ENCODE measurements around the gene EP400. TPM values are rescaled to one million over a fixed set of nuclear protein-coding genes. Genes with fewer than 3 reads are reported as not detected.
A peak's percentile ranks its signal among the peaks of the same experiment; 100 is the strongest.

The EP400 gene
- total RNA-seq, 1 experiment from 2014 or later, result 61.7 TPM

GRCh38 chr12:132108211-132108832, 158.6 kb downstream of the EP400 start:
- no CpG with 5 or more reads among the region's 16 CpGs for WGBS (ENCODE audit: extremely low coverage, insufficient read length, low lambda C conversion rate)
- H4K5ac ChIP-seq (ENCODE audit: insufficient read length, low read depth, low read length), result no peak overlapping the region
- no peak overlapping the region for H2BK20ac ChIP-seq (ENCODE audit: low read depth, low read length, poor library complexity, severe bottlenecking)
- H4K8ac ChIP-seq (replicated peaks; ENCODE audit: insufficient read length, low read depth, low read length), result no peak overlapping the region
- no peak overlapping the region for H3K23ac ChIP-seq (ENCODE audit: insufficient read length, low read depth, low read length)
- no peak overlapping the region for H2BK12ac ChIP-seq (ENCODE audit: insufficient read length, low read depth, low read length)
- no peak overlapping the region for H3K4me2 ChIP-seq (ENCODE audit: insufficient read depth, insufficient read length, low read length)
- H3K79me1 ChIP-seq (ENCODE audit: insufficient read depth, low read depth, low read length, poor library complexity, severe bottlenecking), result no peaks in the 10 kb centered on the region
- no peak overlapping the region for H2AFZ ChIP-seq (ENCODE audit: low read length)
- H2BK120ac ChIP-seq (ENCODE audit: low read depth, low read length, poor library complexity, severe bottlenecking), result no peak overlapping the region
- Mint-ChIP-seq H3K4me3 (no peak overlapping the region), H3K4me1 (peaks cover 5 to 17% of the 10 kb centered on the region in 2 experiments), H3K36me3 (ENCODE audit: insufficient read depth in 1 of 3, low read depth in 3 of 3) (peaks cover 18 to 44% (median 31%) of the 10 kb centered on the region in 3 experiments; a peak in 6 of 7 replicates), H3K9me3 (no peaks in the 10 kb centered on the region), H3K27me3 (ENCODE audit: low read depth) (no peaks in the 10 kb centered on the region), H3K27ac (peak overlapping the region in 2 of 3 experiments; percentile 71 to 78; a peak in 4 of 7 replicates)
- peak; percentile 69 for DNase-seq
- H3K14ac ChIP-seq (ENCODE audit: insufficient read depth, low read length), result no peak overlapping the region; the same call in 1 of the 2 replicates
- H2BK5ac ChIP-seq (ENCODE audit: insufficient read length, low read length), result no peak overlapping the region
- TF ChIP-seq, protein P1, sequence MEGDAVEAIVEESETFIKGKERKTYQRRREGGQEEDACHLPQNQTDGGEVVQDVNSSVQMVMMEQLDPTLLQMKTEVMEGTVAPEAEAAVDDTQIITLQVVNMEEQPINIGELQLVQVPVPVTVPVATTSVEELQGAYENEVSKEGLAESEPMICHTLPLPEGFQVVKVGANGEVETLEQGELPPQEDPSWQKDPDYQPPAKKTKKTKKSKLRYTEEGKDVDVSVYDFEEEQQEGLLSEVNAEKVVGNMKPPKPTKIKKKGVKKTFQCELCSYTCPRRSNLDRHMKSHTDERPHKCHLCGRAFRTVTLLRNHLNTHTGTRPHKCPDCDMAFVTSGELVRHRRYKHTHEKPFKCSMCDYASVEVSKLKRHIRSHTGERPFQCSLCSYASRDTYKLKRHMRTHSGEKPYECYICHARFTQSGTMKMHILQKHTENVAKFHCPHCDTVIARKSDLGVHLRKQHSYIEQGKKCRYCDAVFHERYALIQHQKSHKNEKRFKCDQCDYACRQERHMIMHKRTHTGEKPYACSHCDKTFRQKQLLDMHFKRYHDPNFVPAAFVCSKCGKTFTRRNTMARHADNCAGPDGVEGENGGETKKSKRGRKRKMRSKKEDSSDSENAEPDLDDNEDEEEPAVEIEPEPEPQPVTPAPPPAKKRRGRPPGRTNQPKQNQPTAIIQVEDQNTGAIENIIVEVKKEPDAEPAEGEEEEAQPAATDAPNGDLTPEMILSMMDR (conservative IDR thresholded peaks at IDR 0.05), result no peak
- no peaks in the 10 kb centered on the region; the same call in 1 of the 2 replicates for H3K4me1 ChIP-seq (ENCODE audit: insufficient read depth, low read length)
- H3T11ph ChIP-seq (ENCODE audit: low read length), result no peak overlapping the region
- no peak overlapping the region for H2BK15ac ChIP-seq (ENCODE audit: low read depth, low read length)
- no peak overlapping the region for H3K4ac ChIP-seq (ENCODE audit: low read depth, low read length)
- H3K9ac ChIP-seq (ENCODE audit: extremely low read depth, insufficient read length, low read length), result no peak overlapping the region
- no peak overlapping the region for H3K18ac ChIP-seq (ENCODE audit: insufficient read length, low read depth, low read length)
- H4K91ac ChIP-seq (ENCODE audit: insufficient read length, low read depth, low read length), result no peak overlapping the region
- H4K20me1 ChIP-seq (ENCODE audit: control insufficient read depth, insufficient read depth, insufficient read length), result no peaks in the 10 kb centered on the region
- H3K27me3 ChIP-seq (ENCODE audit: insufficient read depth, low read length), result no peaks in the 10 kb centered on the region
- H3K23me2 ChIP-seq (ENCODE audit: insufficient read length, low read depth, low read length, poor library complexity, severe bottlenecking), result no peaks in the 10 kb centered on the region
- no peak overlapping the region for H3K27ac ChIP-seq (ENCODE audit: insufficient read length, low read depth, low read length)
- H3K79me2 ChIP-seq (ENCODE audit: insufficient read depth, low read length), result no peaks in the 10 kb centered on the region
- no peaks in the 10 kb centered on the region for H3K9me3 ChIP-seq (ENCODE audit: control insufficient read depth, low read depth, low read length)
- H2AK5ac ChIP-seq (ENCODE audit: insufficient read length, low read length), result no peak overlapping the region
- H3K56ac ChIP-seq (ENCODE audit: insufficient read length, low read depth, low read length), result no peak overlapping the region
